ENCODE data around the gene CUL9. TPM values are rescaled to one million over a fixed set of nuclear protein-coding genes. Genes with fewer than 3 reads are reported as not detected.

The CUL9 gene
- polyA plus RNA-seq, 1 donor from 2014 or later, result 65.0 TPM

DNA sequence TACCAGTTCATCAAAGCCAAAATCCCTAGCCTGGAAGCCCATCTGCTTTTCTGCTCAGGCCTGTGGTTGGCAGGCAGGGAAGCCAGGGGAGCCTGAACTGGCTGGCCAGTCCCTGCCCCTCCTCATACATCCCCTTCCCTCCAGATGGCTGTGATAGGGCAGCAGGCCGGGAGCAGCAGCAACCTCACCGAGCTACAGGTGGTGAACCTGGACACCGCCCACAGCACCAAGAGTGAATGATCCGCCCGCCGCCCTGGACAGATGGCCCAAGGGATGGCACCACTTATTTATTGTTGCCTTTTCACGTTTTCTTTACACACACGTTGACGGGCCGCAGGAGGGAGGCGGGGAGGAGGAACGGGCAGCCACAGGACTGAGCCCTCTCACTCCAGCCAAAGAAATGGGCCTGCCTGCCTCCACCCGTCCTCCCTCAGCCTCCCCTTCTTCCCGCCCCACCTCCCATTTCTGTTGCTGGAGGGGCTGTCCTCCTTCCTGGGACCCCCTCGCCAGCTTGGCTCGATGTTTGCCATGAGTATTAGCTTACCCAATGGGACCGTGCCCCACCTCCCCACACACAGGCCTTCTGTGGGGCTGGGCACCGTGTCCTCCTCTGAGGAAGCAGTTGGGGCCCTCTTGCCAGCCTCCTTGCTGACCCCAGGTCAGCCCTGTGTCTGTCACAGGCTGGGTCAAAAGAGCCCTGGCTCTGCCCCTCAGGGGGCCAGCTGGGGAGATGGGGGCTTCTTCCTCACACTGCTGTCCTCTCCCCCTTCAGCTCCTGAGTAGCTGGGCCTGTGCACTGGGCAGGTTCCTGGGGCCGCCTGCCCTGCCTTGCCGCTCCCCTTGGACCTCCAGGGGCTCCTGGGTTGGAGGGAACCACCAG lies 2.8 kb upstream of the CUL9 start:
- H3K9ac ChIP-seq (ENCODE audit: low read length), result no peak overlapping the region
- H3K9me2 ChIP-seq (ENCODE audit: insufficient read depth, low read length), result no peaks in the 10 kb centered on the region
- no peak overlapping the region for H2AFZ ChIP-seq (ENCODE audit: low read depth, low read length)
- H3F3A ChIP-seq (ENCODE audit: insufficient read depth, low read length, poor library complexity, severe bottlenecking), result no peaks in the 10 kb centered on the region
- TF ChIP-seq, protein P1, sequence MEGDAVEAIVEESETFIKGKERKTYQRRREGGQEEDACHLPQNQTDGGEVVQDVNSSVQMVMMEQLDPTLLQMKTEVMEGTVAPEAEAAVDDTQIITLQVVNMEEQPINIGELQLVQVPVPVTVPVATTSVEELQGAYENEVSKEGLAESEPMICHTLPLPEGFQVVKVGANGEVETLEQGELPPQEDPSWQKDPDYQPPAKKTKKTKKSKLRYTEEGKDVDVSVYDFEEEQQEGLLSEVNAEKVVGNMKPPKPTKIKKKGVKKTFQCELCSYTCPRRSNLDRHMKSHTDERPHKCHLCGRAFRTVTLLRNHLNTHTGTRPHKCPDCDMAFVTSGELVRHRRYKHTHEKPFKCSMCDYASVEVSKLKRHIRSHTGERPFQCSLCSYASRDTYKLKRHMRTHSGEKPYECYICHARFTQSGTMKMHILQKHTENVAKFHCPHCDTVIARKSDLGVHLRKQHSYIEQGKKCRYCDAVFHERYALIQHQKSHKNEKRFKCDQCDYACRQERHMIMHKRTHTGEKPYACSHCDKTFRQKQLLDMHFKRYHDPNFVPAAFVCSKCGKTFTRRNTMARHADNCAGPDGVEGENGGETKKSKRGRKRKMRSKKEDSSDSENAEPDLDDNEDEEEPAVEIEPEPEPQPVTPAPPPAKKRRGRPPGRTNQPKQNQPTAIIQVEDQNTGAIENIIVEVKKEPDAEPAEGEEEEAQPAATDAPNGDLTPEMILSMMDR (IDR thresholded peaks at IDR 0.05; ENCODE audit: poor library complexity, severe bottlenecking), result no peak
- no peak for TF ChIP-seq MXI1 (conservative IDR thresholded peaks at IDR 0.05; ENCODE audit: poor library complexity, severe bottlenecking)
- no peak for TF ChIP-seq POLR2AphosphoS5 (IDR thresholded peaks at IDR 0.05)
- no peak for TF ChIP-seq RAD21 (conservative IDR thresholded peaks at IDR 0.05)
- TF ChIP-seq EZH2 (IDR thresholded peaks at IDR 0.05; ENCODE audit: borderline replicate concordance, insufficient read depth, low read length, poor library complexity, severe bottlenecking), result no peak
- TF ChIP-seq EP300 (conservative IDR thresholded peaks at IDR 0.05; ENCODE audit: poor library complexity, severe bottlenecking), result no peak
- TF ChIP-seq REST (IDR thresholded peaks at IDR 0.05; ENCODE audit: borderline replicate concordance), result no peak
- TF ChIP-seq TAF1 (IDR thresholded peaks at IDR 0.05; ENCODE audit: low read depth), result no peak
- no peak for TF ChIP-seq SMC3 (conservative IDR thresholded peaks at IDR 0.05; ENCODE audit: poor library complexity)
- no peaks in the 10 kb centered on the region for H3K27me3 ChIP-seq (ENCODE audit: insufficient read depth, low read depth, low read length)
- no peak overlapping the region for H3K4me2 ChIP-seq (ENCODE audit: low read length)
- H3K9me3 ChIP-seq (ENCODE audit: low read length), result no peaks in the 10 kb centered on the region
- no peaks in the 10 kb centered on the region for H3K36me3 ChIP-seq (ENCODE audit: insufficient read depth, low read length)
- peaks cover 11% of the 10 kb centered on the region for H3K79me2 ChIP-seq (replicated peaks; ENCODE audit: insufficient read depth, low read length)
- H4K20me1 ChIP-seq (ENCODE audit: insufficient read depth), result no peaks in the 10 kb centered on the region
- H3K4me3 ChIP-seq (ENCODE audit: low read length), result no peak overlapping the region
- H3K27ac ChIP-seq (ENCODE audit: low read length), result no peak overlapping the region

DNA sequence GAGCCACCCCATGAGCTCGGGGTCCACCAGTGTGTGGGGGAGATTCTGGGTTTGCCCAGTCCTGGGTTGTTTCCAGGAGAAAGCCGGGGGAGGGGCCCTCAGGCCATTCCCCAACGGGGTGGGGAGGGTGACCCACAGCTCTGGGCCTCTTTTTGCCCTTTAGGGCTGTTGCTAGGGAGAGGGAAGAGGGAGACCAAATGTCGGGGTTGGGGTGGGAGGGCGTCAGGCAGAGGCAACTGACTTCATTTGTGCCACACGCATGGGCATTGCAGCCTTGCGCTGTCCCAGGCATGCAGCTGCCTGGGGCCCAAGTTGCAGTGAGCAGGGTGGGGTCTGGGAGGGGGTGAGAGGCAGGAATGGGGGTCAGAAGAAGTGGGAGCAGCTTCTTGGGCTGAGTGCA lies 1.9 kb upstream of the CUL9 start:
- no peaks in the 10 kb centered on the region for H4K20me1 ChIP-seq (ENCODE audit: insufficient read depth)
- no peak overlapping the region for H3K4me2 ChIP-seq (ENCODE audit: low read length)
- peaks cover 9% of the 10 kb centered on the region for H3K79me2 ChIP-seq (replicated peaks; ENCODE audit: insufficient read depth, low read length)
- H3K27me3 ChIP-seq (ENCODE audit: insufficient read depth, low read depth, low read length), result no peaks in the 10 kb centered on the region
- H3K9ac ChIP-seq (ENCODE audit: low read length), result no peak overlapping the region
- no peaks in the 10 kb centered on the region for H3K9me2 ChIP-seq (ENCODE audit: insufficient read depth, low read length)
- no peaks in the 10 kb centered on the region for H3F3A ChIP-seq (ENCODE audit: insufficient read depth, low read length, poor library complexity, severe bottlenecking)
- no peak overlapping the region for H2AFZ ChIP-seq (ENCODE audit: low read depth, low read length)
- no peak overlapping the region for H3K4me3 ChIP-seq (ENCODE audit: low read length)
- H3K27ac ChIP-seq (ENCODE audit: low read length), result no peak overlapping the region
- H3K9me3 ChIP-seq (ENCODE audit: low read length), result no peaks in the 10 kb centered on the region
- no peaks in the 10 kb centered on the region for H3K36me3 ChIP-seq (ENCODE audit: insufficient read depth, low read length)
- TF ChIP-seq POLR2AphosphoS5 (IDR thresholded peaks at IDR 0.05) (no peak), SMC3 (conservative IDR thresholded peaks at IDR 0.05; ENCODE audit: poor library complexity) (no peak), REST (IDR thresholded peaks at IDR 0.05; ENCODE audit: borderline replicate concordance) (no peak), RAD21 (conservative IDR thresholded peaks at IDR 0.05) (no peak), EP300 (conservative IDR thresholded peaks at IDR 0.05; ENCODE audit: poor library complexity, severe bottlenecking) (no peak)
